ENCODE measurements around the gene AGBL5.
"Not testable (repeated sequence)": the region's sequence is repeated elsewhere in the genome, so short reads cannot be mapped to it uniquely, and the experiment has no call there.

AGBL5 gene

DNA sequence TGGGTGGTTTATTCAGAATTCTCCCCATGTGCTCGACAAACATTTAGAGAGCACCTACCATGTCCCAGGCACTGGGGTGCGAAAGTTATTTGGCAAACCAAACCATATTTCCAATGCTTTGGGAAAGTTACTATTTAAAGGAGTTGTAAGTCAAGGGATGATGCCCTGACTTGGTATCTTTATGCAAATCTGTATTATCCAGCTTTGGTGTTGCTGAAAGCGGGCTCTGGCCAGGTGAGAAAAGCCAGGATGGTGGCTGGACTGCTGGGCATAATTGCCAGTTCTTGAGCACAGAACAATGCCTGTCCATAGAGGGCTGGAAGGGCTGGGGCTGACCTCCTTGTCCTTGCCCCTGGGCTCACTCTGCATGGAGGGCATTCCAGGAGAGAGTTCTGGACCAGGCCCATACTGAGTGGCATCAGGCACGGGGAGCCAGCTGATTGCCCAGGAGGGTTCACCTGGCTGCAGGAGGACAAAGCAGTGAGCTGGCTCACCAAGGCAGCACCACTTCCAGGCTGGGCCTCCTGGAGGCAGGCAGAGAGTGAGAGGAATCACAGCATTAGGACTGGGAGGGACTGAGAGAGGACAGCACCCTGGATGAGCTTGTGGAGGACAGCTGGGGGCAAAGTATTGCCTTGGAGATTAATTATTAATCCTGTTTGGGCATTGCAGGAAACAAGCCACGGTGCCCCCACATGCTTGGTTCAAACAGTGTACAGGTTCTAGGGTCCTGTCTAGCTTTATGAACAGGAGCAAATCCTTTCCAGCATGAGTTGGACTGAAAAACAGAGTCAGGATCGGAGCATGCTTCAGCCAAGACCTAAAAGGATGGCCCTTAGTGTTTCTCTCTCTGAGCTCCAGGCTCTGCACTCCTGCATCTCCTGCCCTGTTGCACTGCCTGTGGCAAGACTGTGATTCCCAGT is 42.2 kb downstream of the AGBL5 start:
- DNase-seq = no peak

DNA sequence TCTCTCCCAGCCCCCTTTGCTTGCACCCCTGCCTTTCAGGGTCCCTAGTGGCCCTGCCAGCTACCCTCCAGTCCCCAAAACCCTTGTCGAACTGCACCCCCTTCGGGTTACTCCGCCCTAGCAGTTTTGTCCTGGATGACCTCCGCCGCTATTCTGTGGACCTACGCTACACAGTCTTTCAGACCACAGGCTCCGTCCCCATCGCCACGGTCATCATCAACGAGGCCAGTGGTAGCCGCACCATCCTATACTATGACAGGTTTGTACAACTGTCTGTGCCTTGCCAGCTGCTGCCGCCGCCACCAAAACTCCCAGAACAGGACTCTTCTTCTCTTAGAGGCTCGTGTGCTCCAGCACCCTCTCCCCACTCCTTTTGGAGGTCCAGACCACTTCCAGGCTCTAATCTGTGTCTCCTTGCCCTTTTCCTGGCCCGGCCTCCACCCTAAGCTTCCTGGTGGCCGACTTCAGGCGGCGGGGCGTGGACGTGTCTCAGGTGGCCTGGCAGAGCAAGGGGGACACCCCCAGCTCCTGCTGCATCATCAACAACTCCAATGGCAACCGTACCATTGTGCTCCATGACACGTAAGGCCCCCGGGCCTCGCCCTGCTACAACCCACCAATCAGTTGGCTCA is 43.0 kb downstream of the AGBL5 start:
- no peak for DNase-seq

DNA sequence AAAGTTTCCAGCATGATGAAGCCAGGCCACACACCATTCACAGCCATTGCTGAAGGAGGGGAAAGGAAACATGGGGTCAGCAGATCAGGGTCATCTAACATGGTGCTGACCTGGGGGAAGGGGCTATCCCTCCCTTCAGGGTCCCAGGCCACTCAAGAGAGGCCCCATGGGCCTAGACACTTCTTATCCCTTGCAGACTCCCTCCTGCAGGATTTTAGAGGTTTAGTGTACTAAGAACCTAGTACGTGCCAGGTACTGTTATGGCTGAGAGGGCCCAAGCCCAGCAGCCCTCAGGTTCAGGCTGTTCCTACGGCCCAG is 43.9 kb downstream of the AGBL5 start:
- DNase-seq = no peak

DNA sequence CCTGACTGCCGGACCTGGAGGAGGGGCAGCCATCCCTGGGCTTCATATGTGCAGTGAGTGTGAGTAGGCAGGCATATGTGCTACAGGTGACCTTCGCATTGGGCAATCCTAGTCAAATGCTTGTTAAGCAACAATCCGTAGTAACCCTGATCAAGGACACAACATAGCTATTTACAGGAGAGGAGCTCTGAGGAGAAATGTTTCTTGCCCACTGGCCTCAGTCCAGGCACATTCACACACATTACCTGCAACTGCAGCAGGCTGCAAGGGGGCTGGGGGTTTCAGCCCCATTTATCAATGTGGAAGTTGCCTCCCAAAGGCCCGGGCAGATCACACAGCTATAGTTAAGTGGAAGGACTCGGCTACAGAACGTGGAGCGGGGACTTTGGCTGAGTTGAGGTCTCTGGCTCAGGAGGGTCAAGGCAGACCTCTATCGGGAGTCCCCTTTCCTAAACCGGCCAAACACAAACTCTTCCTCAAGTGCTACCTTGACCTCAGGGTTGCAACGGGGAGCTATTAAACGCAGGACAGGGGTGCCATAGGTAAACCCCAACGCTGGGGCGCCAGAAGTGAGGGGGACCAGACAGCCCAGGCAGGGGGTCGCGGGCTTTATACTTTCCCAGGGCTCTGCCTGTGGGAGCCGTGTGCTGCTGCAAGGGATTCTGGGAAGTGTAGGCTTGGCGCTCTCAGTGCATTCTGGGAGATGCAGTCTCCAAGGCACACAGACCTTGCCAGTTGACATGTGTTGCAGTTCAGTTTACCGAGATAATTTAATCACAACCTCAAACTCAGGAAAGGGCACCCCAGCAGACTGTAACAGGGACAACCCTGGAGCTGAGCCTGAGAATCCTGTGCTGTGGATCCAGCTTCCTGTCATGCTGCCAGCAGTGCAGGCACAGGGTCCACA is 44.5 kb downstream of the AGBL5 start:
- peak; percentile 32 to 73 for DNase-seq

DNA sequence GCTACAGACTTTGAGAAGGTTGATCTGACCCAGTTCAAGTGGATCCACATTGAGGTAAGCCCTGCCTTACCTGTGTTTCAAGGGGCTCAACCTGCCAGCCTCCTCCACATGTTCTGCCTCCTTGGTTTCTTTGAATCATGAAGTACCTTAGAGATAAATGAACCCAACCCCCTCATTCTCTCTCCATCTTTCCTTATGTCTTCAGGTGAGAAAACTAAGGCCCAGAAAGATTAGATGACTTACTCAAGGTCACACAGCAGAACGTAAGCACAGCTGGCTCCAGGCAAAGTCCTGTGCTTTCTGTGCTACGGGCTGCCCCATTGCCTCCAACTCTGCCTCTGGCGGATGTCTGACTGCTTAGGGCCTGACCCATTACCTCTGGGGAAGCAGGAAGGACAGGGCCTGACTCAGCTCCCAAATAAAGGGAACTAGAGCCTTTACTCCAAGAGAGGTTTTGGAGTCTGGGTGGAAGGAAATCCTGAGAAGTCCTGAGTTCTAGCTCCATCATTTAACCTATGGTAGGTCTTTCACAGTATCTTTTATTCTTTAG is 45.4 kb downstream of the AGBL5 start:
- no peak for DNase-seq

DNA sequence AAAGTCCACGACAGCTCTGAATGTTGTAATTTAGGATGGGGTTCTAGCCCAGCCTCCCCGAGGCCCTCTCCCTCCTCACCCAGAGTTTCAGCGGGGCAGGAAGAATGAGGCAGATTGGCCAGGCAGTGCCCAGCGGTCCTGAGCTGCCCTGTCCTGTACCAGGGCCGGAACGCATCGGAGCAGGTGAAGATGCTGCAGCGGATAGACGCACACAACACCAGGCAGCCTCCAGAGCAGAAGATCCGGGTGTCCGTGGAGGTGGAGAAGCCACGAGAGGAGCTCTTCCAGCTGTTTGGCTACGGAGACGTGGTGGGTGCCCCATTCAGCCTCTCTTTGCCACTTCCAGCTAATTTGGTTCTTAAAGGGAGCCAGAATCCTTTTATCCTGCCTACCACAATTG is 45.9 kb downstream of the AGBL5 start:
- no peak for DNase-seq

DNA sequence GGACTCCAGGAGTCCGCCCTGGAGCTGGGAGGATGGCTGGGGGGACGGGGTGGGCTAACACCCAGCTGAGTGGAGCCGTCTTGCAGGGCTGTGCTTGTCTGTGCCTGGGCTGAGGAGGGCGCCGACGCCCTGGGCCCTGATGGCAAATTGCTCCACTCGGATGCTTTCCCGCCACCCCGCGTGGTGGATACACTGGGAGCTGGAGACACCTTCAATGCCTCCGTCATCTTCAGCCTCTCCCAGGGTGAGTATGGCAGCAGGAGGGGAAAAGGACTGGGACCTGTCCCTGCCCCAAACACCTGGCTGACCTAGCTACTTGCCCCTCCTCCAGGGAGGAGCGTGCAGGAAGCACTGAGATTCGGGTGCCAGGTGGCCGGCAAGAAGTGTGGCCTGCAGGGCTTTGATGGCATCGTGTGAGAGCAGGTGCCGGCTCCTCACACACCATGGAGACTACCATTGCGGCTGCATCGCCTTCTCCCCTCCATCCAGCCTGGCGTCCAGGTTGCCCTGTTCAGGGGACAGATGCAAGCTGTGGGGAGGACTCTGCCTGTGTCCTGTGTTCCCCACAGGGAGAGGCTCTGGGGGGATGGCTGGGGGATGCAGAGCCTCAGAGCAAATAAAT is 48.0 kb downstream of the AGBL5 start:
- no peak for DNase-seq

DNA sequence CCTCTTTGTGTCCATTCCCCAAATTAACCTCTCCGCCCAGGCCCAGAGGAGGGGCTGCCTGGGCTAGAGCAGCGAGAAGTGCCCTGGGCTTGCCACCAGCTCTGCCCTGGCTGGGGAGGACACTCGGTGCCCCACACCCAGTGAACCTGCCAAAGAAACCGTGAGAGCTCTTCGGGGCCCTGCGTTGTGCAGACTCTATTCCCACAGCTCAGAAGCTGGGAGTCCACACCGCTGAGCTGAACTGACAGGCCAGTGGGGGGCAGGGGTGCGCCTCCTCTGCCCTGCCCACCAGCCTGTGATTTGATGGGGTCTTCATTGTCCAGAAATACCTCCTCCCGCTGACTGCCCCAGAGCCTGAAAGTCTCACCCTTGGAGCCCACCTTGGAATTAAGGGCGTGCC is 48.6 kb downstream of the AGBL5 start:
- no peak for DNase-seq

DNA sequence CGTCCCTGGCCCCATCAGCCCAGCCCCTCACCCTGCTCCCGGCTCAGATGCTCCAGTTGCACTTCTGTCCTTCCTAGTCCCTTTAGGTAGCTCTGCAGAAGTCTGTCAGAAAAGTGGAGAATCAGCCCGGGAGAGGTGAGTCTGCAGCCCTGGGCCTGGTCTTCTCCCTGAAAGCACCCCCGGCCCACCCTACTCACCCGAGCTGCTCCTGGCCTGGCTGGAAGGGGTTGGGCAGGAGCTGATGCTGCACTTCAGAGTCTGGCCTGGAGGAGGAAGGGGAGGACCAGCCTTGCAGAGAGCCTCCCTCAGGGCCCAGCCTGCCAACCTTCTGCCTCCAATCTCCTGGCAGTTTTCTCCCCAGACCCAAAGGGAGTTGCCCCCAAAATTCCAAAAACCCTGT is 50.9 kb downstream of the AGBL5 start:
- DNase-seq = no peak

DNA sequence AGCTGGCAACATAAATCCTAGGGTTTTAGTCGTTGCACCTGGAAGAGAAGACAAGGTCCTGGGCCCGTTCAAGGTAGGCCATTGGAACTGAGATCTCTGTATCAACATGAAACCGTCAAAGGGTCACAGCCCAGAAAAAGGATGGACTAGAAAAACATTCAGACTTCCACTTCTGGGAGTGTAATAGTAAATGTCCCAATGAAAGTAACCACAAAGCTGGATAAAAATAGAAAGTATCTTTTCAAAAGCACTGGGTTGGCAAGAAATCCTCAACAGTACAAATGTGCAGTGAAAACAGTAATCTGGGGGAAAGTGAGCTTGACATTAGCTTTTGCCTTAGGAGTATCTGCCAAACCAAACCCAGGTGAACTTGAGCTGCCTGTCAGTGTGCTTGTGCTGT is 54.5 kb downstream of the AGBL5 start:
- DNase-seq = no peak

DNA sequence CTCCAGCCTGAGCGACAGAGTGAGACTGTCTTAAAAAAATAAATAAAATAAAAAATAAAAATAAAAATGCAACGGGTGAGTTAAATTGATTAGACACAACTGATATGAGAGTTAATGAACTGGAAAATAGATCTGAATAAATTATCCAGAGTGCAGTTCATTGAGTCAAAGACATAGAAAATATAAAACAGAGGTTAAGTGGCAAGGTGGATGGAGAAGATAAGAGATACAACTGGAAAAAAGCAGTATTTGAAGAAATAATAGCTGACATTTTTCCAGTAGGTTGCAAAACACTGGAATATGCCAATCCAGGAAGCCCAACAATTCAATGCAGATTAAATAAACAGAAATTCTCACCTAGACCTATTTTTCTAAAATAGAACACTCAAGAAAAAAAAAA is 56.8 kb downstream of the AGBL5 start:
- DNase-seq = no peak

DNA sequence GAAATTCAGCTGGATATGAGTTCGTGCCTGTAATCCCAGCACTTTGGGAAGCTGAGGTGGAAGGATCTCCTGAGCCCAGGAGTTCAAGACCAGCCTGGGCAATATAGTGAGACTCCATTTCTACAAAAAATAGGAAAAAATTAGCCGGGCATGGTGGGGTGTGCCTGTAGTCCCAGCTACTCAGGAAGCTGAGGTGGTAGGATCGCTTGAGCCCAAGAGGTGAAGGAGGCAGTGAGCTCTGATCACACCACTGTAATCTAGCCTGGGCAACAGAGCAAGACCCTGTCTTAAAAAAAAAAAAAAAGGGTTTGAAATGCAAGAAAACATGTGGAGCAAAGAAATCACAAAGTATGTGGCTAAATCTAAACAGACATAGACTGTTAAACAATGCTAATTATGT is 57.6 kb downstream of the AGBL5 start:
- DNase-seq = no peak

DNA sequence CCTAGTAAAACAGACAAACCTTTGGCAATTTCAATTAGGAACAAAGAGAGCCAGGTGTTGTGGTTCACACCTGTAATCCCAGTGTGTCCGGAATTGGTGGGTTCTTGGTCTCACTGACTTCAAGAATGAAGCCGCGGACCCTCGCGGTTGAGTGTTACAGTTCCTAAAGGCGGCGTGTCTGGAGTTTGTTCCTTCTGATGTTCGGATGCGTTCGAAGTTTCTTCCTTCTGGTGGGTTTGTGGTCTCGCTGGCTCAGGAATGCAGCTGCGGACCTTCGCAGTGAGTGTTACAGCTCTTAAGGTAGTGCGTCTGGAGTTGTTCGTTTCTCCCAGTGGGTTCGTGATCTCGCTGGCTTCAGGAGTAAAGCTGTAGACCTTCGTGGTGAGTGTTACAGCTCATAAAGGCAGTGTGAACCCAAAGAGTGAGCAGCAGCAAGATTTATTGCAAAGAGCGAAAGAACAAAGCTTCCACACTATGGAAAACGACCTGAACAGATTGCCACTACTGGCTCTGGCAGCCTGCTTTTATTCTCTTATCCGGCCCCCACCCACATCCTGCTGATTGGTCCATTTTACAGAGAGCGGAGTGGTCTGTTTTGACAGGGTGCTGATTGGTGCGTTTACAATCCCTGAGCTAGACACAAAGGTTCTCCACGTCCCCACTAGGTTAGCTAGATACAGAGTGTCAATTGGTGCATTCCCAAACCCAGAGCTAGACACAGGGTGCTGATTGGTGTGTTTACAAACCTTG is 59.3 kb downstream of the AGBL5 start:
- DNase-seq = not testable (repeated sequence)

DNA sequence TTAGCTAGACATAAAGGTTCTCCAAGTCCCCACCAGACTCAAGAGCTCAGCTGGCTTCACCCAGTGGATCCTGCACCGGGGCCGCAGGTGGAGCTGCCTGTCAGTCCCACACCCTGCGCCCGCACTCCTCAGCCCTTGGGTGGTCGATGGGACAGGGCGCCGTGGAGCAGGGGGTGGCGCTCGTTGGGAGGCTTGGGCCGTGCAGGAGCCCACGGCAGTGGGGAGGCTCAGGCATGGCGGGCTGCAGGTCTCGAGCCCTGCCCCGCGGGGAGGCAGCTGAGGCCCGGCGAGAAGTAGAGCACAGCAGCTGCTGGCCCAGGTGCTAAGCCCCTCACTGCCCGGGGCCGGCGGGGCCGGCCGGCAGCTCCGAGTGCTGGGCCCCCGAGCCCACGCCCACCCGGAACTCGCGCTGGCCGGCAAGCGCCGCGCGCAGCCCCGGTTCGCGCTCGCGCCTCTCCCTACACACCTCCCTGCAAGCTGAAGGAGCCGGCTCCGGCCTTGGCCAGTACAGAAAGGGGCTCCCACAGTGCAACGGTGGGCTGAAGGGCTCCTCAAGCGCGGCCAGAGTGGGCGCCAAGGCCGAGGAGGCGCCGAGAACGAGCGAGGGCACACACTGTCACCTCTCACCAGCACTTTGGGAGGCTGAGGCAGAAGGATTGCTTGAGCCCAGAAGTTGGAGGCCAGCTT is 60.1 kb downstream of the AGBL5 start:
- not testable (repeated sequence) for DNase-seq

DNA sequence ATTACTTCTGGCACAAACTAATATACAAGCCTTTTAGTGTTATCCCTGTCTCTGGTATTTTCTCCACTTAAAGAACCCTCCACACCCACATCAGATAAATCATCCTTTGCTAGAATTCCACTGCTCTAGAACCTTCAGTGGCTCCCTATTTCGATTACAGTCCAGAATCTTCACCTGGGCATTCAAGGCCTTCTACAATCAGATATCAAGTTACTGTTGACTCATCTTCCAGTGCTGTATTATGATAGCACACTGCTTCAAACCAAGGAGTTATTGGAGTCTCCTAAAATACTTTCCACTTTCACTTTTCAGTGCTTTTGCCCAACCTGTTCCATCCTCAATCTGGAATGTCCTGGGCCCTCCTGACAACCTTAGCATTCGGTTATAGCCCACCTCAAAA is 64.1 kb downstream of the AGBL5 start:
- no peak for DNase-seq

DNA sequence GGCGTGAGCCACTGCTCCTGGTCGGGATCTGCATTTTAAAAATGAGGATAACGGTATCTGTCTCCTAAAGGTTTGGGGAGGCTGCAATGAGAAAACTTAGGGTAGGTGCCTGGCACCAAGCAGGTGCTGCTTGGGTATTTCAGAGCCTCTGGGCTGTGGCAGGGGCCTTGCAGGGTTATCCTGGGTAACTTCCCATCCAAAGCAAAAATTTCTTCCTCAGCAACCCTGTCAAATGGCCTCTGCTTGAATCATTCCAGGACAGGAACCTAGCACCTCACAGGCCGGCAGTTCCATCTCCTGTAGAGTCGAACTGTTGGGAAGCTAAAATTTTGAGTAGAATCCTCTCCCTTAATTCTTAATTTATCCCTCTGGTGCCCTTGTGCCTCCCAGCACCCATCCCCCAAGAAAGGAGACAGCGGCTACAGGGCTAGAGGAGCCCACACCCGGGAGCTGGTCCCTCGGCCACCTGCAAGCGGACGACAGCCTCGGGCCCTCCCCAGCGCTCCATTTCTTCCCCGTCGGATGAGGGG is 66.6 kb downstream of the AGBL5 start:
- peak in 1 of 2 experiments; percentile 7 for DNase-seq

DNA sequence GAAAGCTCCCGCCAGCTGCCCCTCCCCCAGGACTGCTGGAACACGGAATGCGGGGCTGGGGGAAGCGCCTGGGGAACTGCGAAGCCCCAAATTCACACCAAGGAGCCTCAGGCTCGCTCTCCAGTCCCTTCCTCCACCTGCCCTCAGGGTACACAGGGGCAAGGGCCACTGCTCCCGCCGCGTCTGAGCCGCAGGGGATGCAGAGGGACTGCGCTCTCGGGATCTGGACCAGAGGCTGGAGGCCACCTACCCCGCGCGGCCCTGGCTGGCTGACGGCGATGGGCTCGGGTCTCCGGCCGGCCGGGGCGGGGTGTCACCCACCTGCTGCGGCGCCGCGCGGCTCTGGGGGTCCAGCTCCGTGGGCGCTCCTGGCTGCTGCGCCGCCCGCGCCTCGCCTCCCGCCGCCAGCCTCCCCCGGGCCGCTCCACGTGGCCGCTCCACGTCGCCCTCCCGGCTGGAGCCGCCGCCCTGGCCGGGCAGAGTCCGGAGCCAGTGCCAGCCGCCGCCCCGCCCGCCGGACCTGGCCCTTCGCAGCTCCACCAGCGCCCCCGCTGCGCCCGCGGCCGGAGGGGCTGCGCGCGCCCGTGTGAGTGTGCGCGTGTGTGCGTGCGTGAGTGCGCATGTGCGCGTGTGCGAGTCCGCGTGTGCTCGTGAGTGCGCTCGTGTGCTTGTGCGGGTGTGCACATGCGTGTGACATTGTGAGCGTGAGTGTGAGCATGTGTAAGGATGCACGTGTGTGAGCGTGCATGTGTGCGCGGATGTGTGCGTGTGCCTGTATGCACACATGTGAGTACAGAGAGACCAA is 67.3 kb downstream of the AGBL5 start, which contains the start of gene CGREF1:
TSS of gene CGREF1 (minus strand) at position 604 of the 805 bp plus-strand sequence. CDS start 14,762 bp downstream, outside the sequence.
- DNase-seq = peak; percentile 45 to 65

DNA sequence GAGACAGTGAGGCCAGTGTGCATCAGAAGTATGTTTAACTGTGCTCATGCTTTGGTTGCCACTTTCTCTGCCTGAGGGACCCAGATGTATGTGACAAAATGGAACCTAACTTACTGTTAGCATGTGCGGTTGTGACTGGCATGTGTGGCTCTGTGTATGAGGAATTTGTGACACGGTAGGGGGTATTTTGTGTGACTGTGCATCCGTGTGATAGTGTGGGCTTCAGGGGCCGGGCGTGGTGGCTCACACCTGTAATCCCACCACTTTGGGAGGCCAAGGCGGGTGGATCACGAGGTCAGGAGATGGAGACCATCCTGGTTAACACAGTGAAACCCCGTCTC is 67.8 kb downstream of the AGBL5 start:
- DNase-seq = not testable (repeated sequence)
